Neuronal stem cell (in vitro differentiated cells): ENCODE data around the gene DCLK3.

ENCODE experiments used
- DNase-seq: peaks from one replicate; pipeline ENCODE4 v3.0.0-alpha.2; 2013; ENCODE audit warnings: low spot score
- H2AFZ ChIP-seq: one replicate; pipeline ENCODE4 v1.6.1; 2013; ENCODE audit warnings: mild to moderate bottlenecking, low read length, inconsistent platforms
- H2AK5ac ChIP-seq: 2 replicates; pipeline ENCODE4 v1.6.1; 2013; ENCODE audit warnings: low read depth, mild to moderate bottlenecking, inconsistent platforms, low read length, moderate library complexity, mixed read lengths
- H2BK120ac ChIP-seq: 2 replicates; pipeline ENCODE4 v1.6.1; 2013; ENCODE audit warnings: low read depth, mild to moderate bottlenecking, inconsistent platforms, low read length, moderate library complexity, mixed read lengths
- H2BK12ac ChIP-seq: one replicate; pipeline ENCODE4 v1.6.1; 2013; ENCODE audit warnings: low read length, inconsistent platforms
- H2BK15ac ChIP-seq: 2 replicates; pipeline ENCODE4 v1.6.1; 2013; ENCODE audit warnings: mild to moderate bottlenecking, low read length, inconsistent platforms, mixed read lengths
- H2BK5ac ChIP-seq: one replicate; pipeline ENCODE4 v1.6.1; 2013; ENCODE audit warnings: inconsistent platforms, mild to moderate bottlenecking, low read length, moderate library complexity
- H3K14ac ChIP-seq: one replicate; pipeline ENCODE4 v1.6.1; 2013; ENCODE audit warnings: low read length, inconsistent platforms
- H3K18ac ChIP-seq: 2 replicates; pipeline ENCODE4 v1.6.1; 2013; ENCODE audit warnings: low read length, inconsistent platforms
- H3K23ac ChIP-seq: 2 replicates; pipeline ENCODE4 v1.6.1; 2013; ENCODE audit warnings: low read depth, mild to moderate bottlenecking, mixed read lengths, low read length, inconsistent platforms; ENCODE audit not compliant: poor library complexity
- H3K27ac ChIP-seq: replicated peaks from 3 replicates; pipeline ENCODE4 v1.5.1; 2013; ENCODE audit warnings: low read length, inconsistent platforms
- H3K27me3 ChIP-seq, 3 experiments: 2 replicates each; pipeline ENCODE4 v1.6.1; 2013; ENCODE audit warnings: low read length in 3 of 3, mild to moderate bottlenecking in 2 of 3, inconsistent platforms in 1 of 3, low read depth in 1 of 3, mixed read lengths in 1 of 3, moderate library complexity in 1 of 3; ENCODE audit not compliant: control insufficient read depth in 3 of 3, insufficient read depth in 3 of 3
- H3K36me3 ChIP-seq, 2 donors: replicated peaks in 1 of 2; 2 replicates each; pipeline ENCODE4 v1.6.1; 2013; ENCODE audit warnings: low read length in 2 of 2; ENCODE audit not compliant: control insufficient read depth in 2 of 2, insufficient read depth in 2 of 2
- H3K4ac ChIP-seq: 2 replicates; pipeline ENCODE4 v1.6.1; 2013; ENCODE audit warnings: inconsistent platforms, mild to moderate bottlenecking, low read length, moderate library complexity
- H3K4me1 ChIP-seq, 2 donors: 1 replicate in 1 of 2; 2 replicates in 1 of 2; pipeline ENCODE4 v1.6.1; 2013; ENCODE audit warnings: low read length in 2 of 2, low read depth in 1 of 2; ENCODE audit not compliant: control insufficient read depth in 2 of 2, insufficient read depth in 1 of 2
- H3K4me2 ChIP-seq: one replicate; pipeline ENCODE4 v1.6.1; 2013; ENCODE audit warnings: mild to moderate bottlenecking, low read length, inconsistent platforms; ENCODE audit not compliant: insufficient read depth, poor library complexity, severe bottlenecking
- H3K4me3 ChIP-seq, 2 donors: 2 replicates each; pipeline ENCODE4 v1.5.1; 2013; ENCODE audit warnings: low read length in 2 of 2, mild to moderate bottlenecking in 2 of 2, inconsistent platforms in 1 of 2, moderate library complexity in 1 of 2
- H3K79me1 ChIP-seq: one replicate; pipeline ENCODE4 v1.6.1; 2013; ENCODE audit warnings: low read depth, mild to moderate bottlenecking, inconsistent platforms, low read length, moderate library complexity
- H3K9ac ChIP-seq: one replicate; pipeline ENCODE4 v1.6.1; 2013; ENCODE audit warnings: mild to moderate bottlenecking, low read depth, low read length, inconsistent platforms; ENCODE audit not compliant: poor library complexity
- H3K9me3 ChIP-seq, 2 donors: replicated peaks in 1 of 2; 2 replicates each; pipeline versions ENCODE3 to v1.6.1; 2013; ENCODE audit warnings: low read length in 2 of 2, mild to moderate bottlenecking in 2 of 2, inconsistent platforms in 1 of 2, low read depth in 1 of 2, mixed read lengths in 1 of 2, moderate library complexity in 1 of 2; ENCODE audit not compliant: control insufficient read depth in 2 of 2, insufficient read depth in 1 of 2
- H4K8ac ChIP-seq: one replicate; pipeline ENCODE4 v1.6.1; 2013; ENCODE audit warnings: low read depth, mild to moderate bottlenecking, inconsistent platforms, low read length, moderate library complexity
- H4K91ac ChIP-seq: one replicate; pipeline ENCODE4 v1.6.1; 2013; ENCODE audit warnings: low read length, low read depth, mild to moderate bottlenecking, inconsistent platforms; ENCODE audit not compliant: poor library complexity
- WGBS, 2 donors: extraction: QIAGEN DNeasy Blood & Tissue Kit; methylation state at CpG; one replicate each; pipeline ENCODE4 v1.1.7; 2013; ENCODE audit warnings: missing lambda C conversion rate in 2 of 2, mixed read lengths in 1 of 2; ENCODE audit not compliant: insufficient read length in 2 of 2, insufficient replicate concordance in 1 of 2; ENCODE audit errors: extremely low coverage in 2 of 2; 5-methylcytosine and 5-hydroxymethylcytosine counted together

The DCLK3 gene

DNA sequence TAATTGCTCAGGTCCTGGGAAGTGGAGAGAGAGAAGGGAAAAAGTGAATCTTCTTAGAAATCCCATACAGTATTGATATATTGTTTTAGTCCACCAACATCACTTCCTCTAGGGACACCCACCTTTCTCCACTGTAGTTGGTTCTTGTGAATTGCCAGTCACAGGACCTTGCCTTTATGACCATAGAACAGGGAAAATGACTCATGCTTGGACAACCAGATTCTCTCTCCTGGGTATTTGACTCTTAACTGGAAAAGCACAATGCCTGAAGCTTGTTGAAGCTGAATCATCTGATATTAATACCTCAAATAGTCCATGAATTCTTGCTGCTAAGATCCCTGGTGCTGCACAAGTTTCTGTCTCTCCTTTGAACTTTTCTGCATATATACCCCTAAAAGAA lies 32.5 kb upstream of the DCLK3 start:
- no peak overlapping the region for H3K14ac ChIP-seq
- H2BK5ac ChIP-seq, result no peak overlapping the region
- H3K18ac ChIP-seq, result no peak overlapping the region
- H3K4ac ChIP-seq, result no peak overlapping the region
- H2AK5ac ChIP-seq, result no peak overlapping the region
- no peaks in the 10 kb centered on the region for H3K4me1 ChIP-seq
- no peak overlapping the region for H4K8ac ChIP-seq
- H3K27me3 ChIP-seq, result no peaks in the 10 kb centered on the region
- H2BK15ac ChIP-seq, result no peak overlapping the region
- no peak overlapping the region for H3K4me3 ChIP-seq
- no peak overlapping the region for H4K91ac ChIP-seq
- no peak overlapping the region for H3K23ac ChIP-seq
- H3K27ac ChIP-seq, result no peak overlapping the region
- H2BK12ac ChIP-seq, result no peak overlapping the region
- H3K36me3 ChIP-seq, result no peaks in the 10 kb centered on the region
- H3K4me2 ChIP-seq, result no peak overlapping the region
- DNase-seq, result no peak
- no peaks in the 10 kb centered on the region for H3K9me3 ChIP-seq
- no peak overlapping the region for H2BK120ac ChIP-seq
- H3K79me1 ChIP-seq, result no peaks in the 10 kb centered on the region
- no peak overlapping the region for H2AFZ ChIP-seq
- H3K9ac ChIP-seq, result no peak overlapping the region

DNA sequence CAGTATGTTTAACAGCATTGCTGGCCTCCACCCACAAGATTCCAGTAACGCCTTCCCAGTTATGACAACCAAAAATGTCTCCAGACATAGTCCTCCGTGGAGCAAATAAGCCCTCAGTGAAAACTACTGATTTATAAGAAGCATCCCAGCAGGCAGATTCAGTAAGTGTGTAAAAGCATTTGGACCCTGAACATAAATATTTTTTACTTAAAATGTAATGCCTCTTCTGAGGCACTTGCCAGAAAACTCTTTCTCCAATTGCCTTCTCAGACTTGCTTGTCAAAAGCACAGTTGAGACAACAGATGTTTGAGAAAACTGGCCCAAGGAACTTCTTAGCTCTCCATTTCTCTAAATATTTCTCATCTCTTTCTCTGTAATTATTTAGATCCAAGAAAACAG lies 31.8 kb upstream of the DCLK3 start:
- WGBS, 2 donors, result no CpG with 5 or more reads among the region's 2 CpGs
- H3K4me2 ChIP-seq, result no peak overlapping the region
- H3K9ac ChIP-seq, result no peak overlapping the region
- no peak overlapping the region for H2AK5ac ChIP-seq
- H3K4ac ChIP-seq, result no peak overlapping the region
- DNase-seq, result no peak
- H2BK5ac ChIP-seq, result no peak overlapping the region
- H2BK15ac ChIP-seq, result no peak overlapping the region
- H4K91ac ChIP-seq, result no peak overlapping the region
- no peak overlapping the region for H3K4me3 ChIP-seq
- no peaks in the 10 kb centered on the region for H3K27me3 ChIP-seq
- no peak overlapping the region for H4K8ac ChIP-seq
- H2AFZ ChIP-seq, result no peak overlapping the region
- H2BK12ac ChIP-seq, result no peak overlapping the region
- H3K14ac ChIP-seq, result no peak overlapping the region
- no peaks in the 10 kb centered on the region for H3K36me3 ChIP-seq
- H3K23ac ChIP-seq, result no peak overlapping the region
- H3K79me1 ChIP-seq, result no peaks in the 10 kb centered on the region
- H3K4me1 ChIP-seq, result no peaks in the 10 kb centered on the region
- H3K27ac ChIP-seq, result no peak overlapping the region
- no peak overlapping the region for H3K18ac ChIP-seq
- no peak overlapping the region for H2BK120ac ChIP-seq
- H3K9me3 ChIP-seq, result no peaks in the 10 kb centered on the region

DNA sequence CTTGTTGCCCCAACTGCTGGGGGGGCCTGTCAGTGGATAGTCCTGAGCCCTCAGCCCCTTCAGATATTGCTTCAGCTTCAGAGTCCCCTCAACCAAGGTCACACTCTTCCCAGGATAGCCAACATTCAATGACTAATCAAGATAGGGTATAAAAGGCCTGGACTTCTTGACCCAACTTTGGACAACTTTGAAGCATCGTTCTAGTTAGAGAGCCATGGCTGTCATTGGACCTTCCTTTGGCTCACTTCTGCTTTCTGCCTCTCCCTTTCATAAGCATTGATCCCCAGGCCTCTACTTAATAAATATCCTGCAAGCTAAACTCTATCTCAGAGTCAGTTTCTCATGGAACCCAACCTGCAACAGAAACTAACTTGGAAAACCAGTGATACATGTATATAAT lies 31.3 kb upstream of the DCLK3 start:
- no peak overlapping the region for H2AK5ac ChIP-seq
- H3K9ac ChIP-seq, result no peak overlapping the region
- no peaks in the 10 kb centered on the region for H3K27me3 ChIP-seq
- H3K4me3 ChIP-seq, result no peak overlapping the region
- H3K36me3 ChIP-seq, result no peaks in the 10 kb centered on the region
- no peak overlapping the region for H4K91ac ChIP-seq
- no peaks in the 10 kb centered on the region for H3K79me1 ChIP-seq
- H2BK15ac ChIP-seq, result no peak overlapping the region
- no peak overlapping the region for H3K18ac ChIP-seq
- H2AFZ ChIP-seq, result no peak overlapping the region
- H3K14ac ChIP-seq, result no peak overlapping the region
- no peak for DNase-seq
- no peak overlapping the region for H3K27ac ChIP-seq
- no peak overlapping the region for H3K4me2 ChIP-seq
- H4K8ac ChIP-seq, result no peak overlapping the region
- H2BK120ac ChIP-seq, result no peak overlapping the region
- no peak overlapping the region for H3K23ac ChIP-seq
- H2BK5ac ChIP-seq, result no peak overlapping the region
- H2BK12ac ChIP-seq, result no peak overlapping the region
- H3K4me1 ChIP-seq, result peaks cover 0 to 3% of the 10 kb centered on the region in 2 donors
- WGBS, 2 donors, result no CpG with 5 or more reads among the region's 1 CpG
- H3K4ac ChIP-seq, result no peak overlapping the region
- H3K9me3 ChIP-seq, result no peaks in the 10 kb centered on the region

DNA sequence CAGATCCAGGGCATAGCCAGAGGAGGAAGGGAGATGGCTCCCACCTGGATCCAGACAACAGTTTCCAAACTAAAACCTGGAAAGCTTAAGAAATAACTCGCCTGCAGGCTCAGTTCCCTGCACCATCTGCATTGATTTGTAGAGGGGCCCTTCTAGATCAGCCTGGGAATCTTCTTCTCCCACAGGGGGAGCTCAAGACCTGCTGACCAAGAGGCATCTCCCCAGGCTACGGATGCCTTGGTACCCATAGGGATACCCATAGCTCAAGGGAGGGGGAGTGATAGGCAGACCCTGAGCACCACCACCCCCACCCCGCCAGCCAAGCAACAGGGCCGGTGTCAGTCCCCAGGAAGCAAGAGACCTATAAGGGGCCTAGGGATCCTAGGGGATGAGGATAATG lies 28.0 kb upstream of the DCLK3 start:
- no peak overlapping the region for H3K4ac ChIP-seq
- no peak overlapping the region for H2BK5ac ChIP-seq
- no peak overlapping the region for H3K23ac ChIP-seq
- H3K14ac ChIP-seq, result no peak overlapping the region
- H3K79me1 ChIP-seq, result no peaks in the 10 kb centered on the region
- no peak overlapping the region for H3K18ac ChIP-seq
- H3K36me3 ChIP-seq, result no peaks in the 10 kb centered on the region
- peaks cover 0 to 3% of the 10 kb centered on the region in 2 donors for H3K4me1 ChIP-seq
- H3K9me3 ChIP-seq, result no peaks in the 10 kb centered on the region
- no peak overlapping the region for H4K91ac ChIP-seq
- no peak overlapping the region for H3K9ac ChIP-seq
- peak; percentile 46 for DNase-seq
- H3K27ac ChIP-seq, result no peak overlapping the region
- no peak overlapping the region for H2BK120ac ChIP-seq
- H4K8ac ChIP-seq, result no peak overlapping the region
- no peak overlapping the region for H2BK12ac ChIP-seq
- H3K4me2 ChIP-seq, result no peak overlapping the region
- no CpG with 5 or more reads among the region's 4 CpGs for WGBS, 2 donors
- H3K27me3 ChIP-seq, result no peaks in the 10 kb centered on the region
- no peak overlapping the region for H2AK5ac ChIP-seq
- H2AFZ ChIP-seq, result no peak overlapping the region
- H3K4me3 ChIP-seq, result no peak overlapping the region
- no peak overlapping the region for H2BK15ac ChIP-seq
